Activated CD4-positive, alpha-beta memory T cell treated with anti-CD3 and anti-CD28 coated beads, Interleukin-2, amount 10 ng/mL, durations not matched to agents 7 days and 5 days (primary cell): Measurements from ENCODE around the gene XPNPEP2. TPM values are rescaled to one million over a fixed set of nuclear protein-coding genes. Genes with fewer than 3 reads are reported as not detected.

ENCODE experiments used
- CTCF ChIA-PET: fragments of 350-600 bp; sonication (Branson Sonifier 250); formaldehyde crosslinking; loops from one replicate; lab custom pipeline; 2021; ENCODE audit warnings: antibody characterized with exemption, inconsistent platforms; lab: Charles Lee
- POLR2A ChIA-PET: fragments of 350-600 bp; sonication (Branson Sonifier 250); formaldehyde crosslinking; loops from one replicate; lab custom pipeline; 2021; ENCODE audit warnings: antibody characterized with exemption; lab: Charles Lee
- DNase-seq: peaks from one replicate; pipeline ENCODE4 v3.0.0-alpha.2; 2020
- H3K27ac Mint-ChIP-seq: one replicate; pipeline ENCODE4 v1.8.0; 2021; ENCODE audit warnings: mild to moderate bottlenecking, mixed read lengths
- H3K27me3 Mint-ChIP-seq: one replicate; pipeline ENCODE4 v1.8.0; 2021; ENCODE audit warnings: mixed read lengths
- H3K36me3 Mint-ChIP-seq: one replicate; pipeline ENCODE4 v1.8.0; 2021; ENCODE audit warnings: low read depth, mixed read lengths
- H3K4me1 Mint-ChIP-seq: one replicate; pipeline ENCODE4 v1.8.0; 2021; ENCODE audit warnings: mixed read lengths
- H3K4me3 Mint-ChIP-seq: one replicate; pipeline ENCODE4 v1.8.0; 2021; ENCODE audit warnings: mild to moderate bottlenecking, mixed read lengths
- H3K9me3 Mint-ChIP-seq: one replicate; pipeline ENCODE4 v1.8.0; 2021; ENCODE audit warnings: mixed read lengths
- total RNA-seq, 2 experiments: library from RNA; stranded (reverse); gene quantifications; one replicate each; pipeline ENCODE4 v1.2.3, GENCODE V29; 2021

The XPNPEP2 gene
- total RNA-seq, 2 experiments from 2014 or later: 1.7 to 2.1 TPM

DNA sequence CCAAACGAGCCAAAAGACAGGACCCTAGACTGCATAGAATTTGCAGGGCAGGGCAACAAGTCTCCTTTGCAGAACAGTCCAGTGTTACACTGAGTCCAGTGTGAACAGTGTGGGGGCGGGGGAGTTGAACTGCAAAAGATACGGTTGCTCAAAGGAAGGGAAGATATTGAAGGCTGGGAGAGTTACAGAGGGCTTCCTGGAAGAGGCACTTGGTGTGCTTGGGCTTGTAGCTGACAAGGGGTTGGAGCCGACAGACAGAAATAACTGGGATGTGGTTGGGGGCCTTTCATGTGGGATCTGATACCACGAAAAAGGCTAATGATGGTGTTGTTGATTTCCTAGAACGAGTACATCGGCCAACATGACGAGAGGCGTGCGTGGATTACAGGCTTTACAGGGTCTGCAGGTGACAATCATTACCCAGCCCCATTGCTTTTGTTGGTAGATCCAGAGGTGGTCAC is 6.1 kb downstream of the XPNPEP2 start:
- peak overlapping the region; percentile 30 for H3K4me3 Mint-ChIP-seq
- H3K4me1 Mint-ChIP-seq: peaks cover 45% of the 10 kb centered on the region
- peak; percentile 57 for DNase-seq
- CTCF ChIA-PET: interaction anchor here (0.8 to 2.0 kb wide), 3 partner anchors 10 to 36 kb away, joined by 3 to 7 read pairs (median 3); no protein-coding TSS in a partner anchor
- no peaks in the 10 kb centered on the region for H3K27me3 Mint-ChIP-seq
- no peaks in the 10 kb centered on the region for H3K9me3 Mint-ChIP-seq
- peak overlapping the region; percentile 65 for H3K27ac Mint-ChIP-seq
- no peaks in the 10 kb centered on the region for H3K36me3 Mint-ChIP-seq
- POLR2A ChIA-PET: interaction anchor here (1.3 to 5.5 kb wide), 7 partner anchors 13 to 64 kb away, joined by 3 to 45 read pairs (median 8); partner anchors contain the start of gene SASH3

DNA sequence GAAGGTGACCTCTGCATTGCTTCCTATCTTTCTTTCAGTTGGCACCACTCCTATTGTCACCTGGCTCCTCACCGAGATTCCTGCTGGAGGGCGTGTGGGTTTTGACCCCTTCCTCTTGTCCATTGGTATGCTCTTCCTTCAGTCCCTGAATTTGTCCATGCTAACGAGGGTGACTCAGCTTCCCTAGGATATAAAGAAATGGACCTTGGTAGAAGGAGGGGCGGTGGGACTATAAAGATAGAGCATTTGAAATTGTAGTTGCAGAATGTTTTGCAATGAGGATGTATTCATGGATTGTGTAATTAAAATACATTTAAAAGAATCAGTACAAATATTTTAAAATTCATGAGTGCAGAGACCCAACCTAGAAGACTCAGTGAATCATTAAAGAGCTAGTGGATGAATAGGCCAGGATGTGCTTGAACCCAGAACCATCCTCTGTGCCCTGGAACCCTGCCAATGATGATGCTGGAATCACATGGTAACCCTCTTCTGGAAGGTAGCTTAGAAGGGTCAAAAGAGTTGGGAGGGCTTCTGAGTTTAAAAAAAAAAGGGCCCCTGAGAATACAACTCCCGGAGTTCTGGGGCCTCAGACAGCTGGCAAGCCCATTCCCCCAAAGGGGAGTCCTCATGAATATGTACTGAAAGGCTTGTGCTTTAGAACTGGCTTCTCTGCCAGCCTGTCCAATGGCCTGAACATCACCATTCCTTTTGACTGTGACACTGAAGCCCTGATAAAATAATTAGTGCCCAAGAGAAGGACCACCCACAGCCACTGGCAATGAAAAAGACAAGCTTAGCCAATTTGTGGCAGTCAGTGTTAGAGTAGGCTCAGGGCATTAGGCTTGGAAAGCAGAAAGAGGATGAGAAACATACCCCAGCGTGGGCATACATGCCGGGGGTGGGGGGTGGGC is 8.0 kb downstream of the XPNPEP2 start:
- no peaks in the 10 kb centered on the region for H3K36me3 Mint-ChIP-seq
- no peak overlapping the region for H3K4me3 Mint-ChIP-seq
- no peak overlapping the region for H3K27ac Mint-ChIP-seq
- H3K4me1 Mint-ChIP-seq: peaks cover 41% of the 10 kb centered on the region
- POLR2A ChIA-PET: interaction anchor here (0.6 to 5.5 kb wide), 3 partner anchors 11 to 43 kb away, joined by 4 to 45 read pairs (median 34); partner anchors contain the start of gene SASH3
- no peak for DNase-seq
- H3K27me3 Mint-ChIP-seq: no peaks in the 10 kb centered on the region
- no peaks in the 10 kb centered on the region for H3K9me3 Mint-ChIP-seq
- CTCF ChIA-PET: interaction anchor here (1.0 to 2.0 kb wide), 5 partner anchors 9 to 109 kb away, joined by 3 to 7 read pairs (median 3); no protein-coding TSS in a partner anchor

DNA sequence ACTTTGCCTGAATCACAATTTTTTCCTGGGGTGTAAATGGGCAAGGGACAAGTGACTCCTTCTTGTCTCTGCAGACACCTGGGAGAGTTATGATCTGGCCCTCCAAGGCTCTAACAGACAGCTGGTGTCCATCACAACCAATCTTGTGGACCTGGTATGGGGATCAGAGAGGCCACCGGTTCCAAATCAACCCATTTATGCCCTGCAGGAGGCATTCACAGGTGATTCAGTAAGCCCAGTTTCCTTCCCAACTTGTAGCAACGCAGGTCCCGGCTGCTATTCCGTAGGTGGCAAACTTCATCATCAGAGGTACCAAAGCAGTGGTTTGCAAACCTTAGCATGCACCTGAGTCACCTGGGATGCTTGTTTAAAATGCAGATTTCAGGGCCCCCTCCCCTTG is 8.8 kb downstream of the XPNPEP2 start:
- H3K9me3 Mint-ChIP-seq: no peaks in the 10 kb centered on the region
- H3K4me1 Mint-ChIP-seq: peaks cover 38% of the 10 kb centered on the region
- no peak for DNase-seq
- H3K4me3 Mint-ChIP-seq: no peak overlapping the region
- H3K27ac Mint-ChIP-seq: no peak overlapping the region
- no peaks in the 10 kb centered on the region for H3K36me3 Mint-ChIP-seq
- ChIA-PET CTCF (interaction anchor here (1.2 to 1.5 kb wide), 2 partner anchors 8 to 12 kb away, joined by 3 to 5 read pairs; no protein-coding TSS in a partner anchor), POLR2A (interaction anchor here (5.5 kb wide), 1 partner anchor 10 kb away, joined by 45 read pairs; no protein-coding TSS in a partner anchor)
- no peaks in the 10 kb centered on the region for H3K27me3 Mint-ChIP-seq

DNA sequence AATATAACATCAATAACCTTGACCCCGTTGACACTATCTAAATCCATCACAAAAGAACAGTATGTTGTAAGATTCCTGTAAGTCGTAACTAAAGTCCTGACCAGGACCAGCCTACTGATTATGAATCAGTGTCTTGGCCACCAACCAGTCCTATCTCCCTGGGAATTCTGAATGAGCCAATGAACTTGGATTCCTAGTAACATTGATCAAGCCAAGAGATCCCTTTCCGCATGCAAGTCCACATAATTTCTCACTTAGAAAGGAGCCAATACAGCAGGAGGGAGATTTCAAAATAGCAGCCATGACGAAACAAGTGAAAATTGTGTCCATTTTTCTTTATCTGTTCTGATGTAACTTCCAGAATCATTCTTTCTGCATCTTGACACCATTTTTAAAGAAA is 9.5 kb downstream of the XPNPEP2 start:
- Mint-ChIP-seq H3K4me3 (no peak overlapping the region), H3K36me3 (no peaks in the 10 kb centered on the region), H3K9me3 (no peaks in the 10 kb centered on the region), H3K27me3 (no peaks in the 10 kb centered on the region), H3K27ac (no peak overlapping the region), H3K4me1 (peaks cover 31% of the 10 kb centered on the region)
- DNase-seq: no peak
- POLR2A ChIA-PET: no interaction called here
- CTCF ChIA-PET: no interaction called here

DNA sequence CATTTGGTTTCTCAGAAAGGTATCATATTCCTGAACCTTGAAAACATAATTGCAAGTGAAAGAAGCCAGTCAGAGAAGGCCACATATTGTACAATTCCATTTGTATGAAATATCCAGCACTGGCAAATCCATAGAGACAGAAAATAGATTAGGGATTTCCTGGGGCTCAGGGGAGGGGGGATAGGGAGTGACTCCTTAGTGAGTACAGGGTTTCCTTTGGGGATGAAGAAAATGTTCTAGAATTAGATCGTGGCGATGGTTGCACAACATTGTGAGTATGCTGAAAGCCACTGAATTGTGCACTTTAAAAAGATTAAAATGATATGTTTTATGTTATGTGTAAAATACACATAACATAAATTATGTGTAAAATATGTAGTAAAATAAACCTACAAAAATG is 10.3 kb downstream of the XPNPEP2 start:
- CTCF ChIA-PET: no interaction called here
- Mint-ChIP-seq H3K27ac (no peak overlapping the region), H3K27me3 (no peaks in the 10 kb centered on the region), H3K9me3 (no peaks in the 10 kb centered on the region), H3K4me1 (peaks cover 29% of the 10 kb centered on the region), H3K4me3 (no peak overlapping the region), H3K36me3 (no peaks in the 10 kb centered on the region)
- DNase-seq: no peak
- POLR2A ChIA-PET: no interaction called here

DNA sequence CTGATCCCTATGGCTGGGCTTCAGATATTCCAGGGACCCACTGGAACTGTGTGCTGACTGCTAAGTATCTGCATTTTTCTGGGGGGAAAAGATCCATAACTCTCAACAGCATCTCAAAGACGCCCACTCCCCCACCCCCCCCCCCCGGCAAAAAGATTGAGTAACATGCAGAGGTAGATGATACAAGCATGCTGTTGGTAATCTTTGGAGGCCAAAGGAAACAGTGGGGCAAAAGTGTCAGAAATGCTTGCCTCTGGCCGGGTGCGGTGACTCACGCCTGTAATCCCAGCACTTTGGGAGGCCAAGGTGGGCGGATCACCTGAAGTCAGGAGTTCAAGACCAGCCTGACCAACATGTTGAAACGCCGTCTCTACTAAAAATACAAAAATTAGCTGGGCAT is 12.2 kb downstream of the XPNPEP2 start:
- Mint-ChIP-seq H3K9me3 (no peaks in the 10 kb centered on the region), H3K4me1 (peaks cover 28% of the 10 kb centered on the region), H3K27ac (no peak overlapping the region), H3K27me3 (no peaks in the 10 kb centered on the region), H3K36me3 (no peaks in the 10 kb centered on the region), H3K4me3 (no peak overlapping the region)
- DNase-seq: no peak
- ChIA-PET POLR2A (interaction anchor here (6.2 kb wide), 1 partner anchor 31 kb away, joined by 82 read pairs; the partner anchor contains the start of gene SASH3), CTCF (no interaction called here)

DNA sequence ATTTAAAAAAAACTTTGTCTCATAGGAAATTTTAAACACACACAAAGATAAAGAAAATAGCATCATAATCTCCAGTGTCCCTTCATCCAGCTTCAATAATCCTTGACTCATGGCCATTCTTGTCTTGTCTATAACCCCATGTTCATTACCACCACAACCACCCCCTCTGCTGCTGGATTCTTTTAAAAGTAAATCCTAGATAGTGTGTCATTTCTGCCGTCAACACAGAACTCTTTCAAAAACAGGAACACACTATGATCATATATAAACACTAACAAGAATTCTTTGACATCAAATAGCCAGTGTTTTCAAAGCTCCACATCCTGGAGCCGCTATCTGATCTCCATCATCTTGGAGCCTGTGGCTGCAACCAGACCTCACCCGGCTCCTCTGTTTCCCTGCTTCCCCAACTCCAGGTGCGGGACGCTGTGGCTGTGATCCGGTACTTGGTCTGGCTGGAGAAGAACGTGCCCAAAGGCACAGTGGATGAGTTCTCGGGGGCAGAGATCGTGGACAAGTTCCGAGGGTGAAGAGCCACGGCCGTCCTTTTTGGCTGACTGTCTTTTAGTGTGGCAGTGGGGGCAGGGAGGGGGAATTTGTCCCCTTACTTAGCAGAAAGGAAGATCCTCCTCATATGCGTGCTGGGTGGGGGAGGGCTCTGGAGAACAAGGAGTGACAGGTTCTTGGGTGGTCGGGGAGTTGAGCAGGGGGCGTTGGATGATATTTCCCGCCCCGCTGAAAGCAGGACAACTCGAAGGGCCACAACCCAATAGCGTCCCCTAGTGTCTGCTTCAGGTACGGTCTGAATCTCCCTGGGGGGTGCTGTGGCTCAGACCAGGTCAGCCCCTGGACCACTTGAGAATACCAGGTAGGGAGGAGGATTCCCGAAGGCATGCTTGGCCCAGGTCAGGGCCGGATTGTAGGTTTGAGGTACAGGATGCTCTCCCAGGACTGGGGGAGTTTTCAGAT is 15.6 kb downstream of the XPNPEP2 start:
- Mint-ChIP-seq H3K9me3 (no peaks in the 10 kb centered on the region), H3K36me3 (no peaks in the 10 kb centered on the region), H3K27ac (peak overlapping the region; percentile 86), H3K4me3 (no peak overlapping the region), H3K27me3 (no peaks in the 10 kb centered on the region), H3K4me1 (peaks cover 55% of the 10 kb centered on the region)
- CTCF ChIA-PET: interaction anchor here (0.6 to 2.6 kb wide), 9 partner anchors 10 to 115 kb away, joined by 3 to 38 read pairs (median 13); partner anchors contain the start of genes SASH3 and XPNPEP2
- POLR2A ChIA-PET: interaction anchor here (1.3 to 6.2 kb wide), 4 partner anchors 18 to 50 kb away, joined by 3 to 82 read pairs (median 8); partner anchors contain the start of gene SASH3
- DNase-seq: no peak

DNA sequence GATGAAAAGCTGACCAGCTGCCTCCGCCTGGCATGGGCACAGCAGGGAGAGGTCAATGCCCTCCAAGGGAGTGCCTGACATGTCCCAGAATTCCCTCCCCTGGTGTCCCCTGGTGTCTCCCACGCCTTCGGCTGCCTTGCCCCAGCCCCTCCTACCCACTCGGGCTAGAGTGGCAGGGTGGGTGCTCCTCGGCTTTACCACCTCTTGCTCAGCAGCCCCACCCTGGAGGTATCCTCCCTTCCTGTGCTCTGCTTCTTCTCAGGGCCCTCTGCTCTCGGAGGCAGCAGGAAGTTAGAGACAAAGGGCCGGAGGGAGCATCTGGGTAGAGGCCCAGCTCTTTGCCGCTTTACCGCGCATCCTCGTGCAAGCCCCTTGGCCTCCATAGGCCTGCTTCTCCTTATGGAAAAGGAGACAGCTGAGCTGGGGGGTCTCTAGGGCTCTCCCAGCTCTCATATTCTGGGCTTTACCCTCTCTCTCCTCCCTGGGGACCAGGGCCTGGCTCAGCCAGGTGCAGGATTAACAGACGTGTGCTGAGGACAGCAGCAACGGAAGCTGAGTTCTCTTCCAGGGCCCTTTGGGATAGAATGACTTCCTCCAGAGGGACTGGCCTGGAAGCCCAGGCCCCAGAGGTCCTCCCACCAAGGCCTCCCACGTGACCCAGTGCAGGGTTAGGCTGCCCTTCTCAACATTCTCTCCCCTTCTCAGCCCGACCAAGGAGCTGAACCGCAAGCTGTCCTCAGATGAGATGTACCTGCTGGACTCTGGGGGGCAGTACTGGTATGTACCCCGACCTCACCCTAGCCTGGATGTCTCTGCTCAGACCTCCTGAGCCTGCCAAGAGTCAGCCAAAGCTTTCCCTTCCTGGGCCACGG is 17.2 kb downstream of the XPNPEP2 start:
- H3K9me3 Mint-ChIP-seq: no peaks in the 10 kb centered on the region
- peak overlapping the region; percentile 72 for H3K4me3 Mint-ChIP-seq
- peak; percentile 44 for DNase-seq
- H3K4me1 Mint-ChIP-seq: peaks cover 71% of the 10 kb centered on the region
- ChIA-PET POLR2A (interaction anchor here (1.1 to 6.2 kb wide), 10 partner anchors 11 to 68 kb away, joined by 3 to 82 read pairs (median 5); partner anchors contain the start of gene SASH3), CTCF (interaction anchor here (0.7 to 2.6 kb wide), 18 partner anchors 9 to 324 kb away, joined by 3 to 38 read pairs (median 5); partner anchors contain the start of genes APLN, SASH3 and XPNPEP2)
- peak overlapping the region; percentile 86 for H3K27ac Mint-ChIP-seq
- no peaks in the 10 kb centered on the region for H3K27me3 Mint-ChIP-seq
- peaks cover 8% of the 10 kb centered on the region for H3K36me3 Mint-ChIP-seq

DNA sequence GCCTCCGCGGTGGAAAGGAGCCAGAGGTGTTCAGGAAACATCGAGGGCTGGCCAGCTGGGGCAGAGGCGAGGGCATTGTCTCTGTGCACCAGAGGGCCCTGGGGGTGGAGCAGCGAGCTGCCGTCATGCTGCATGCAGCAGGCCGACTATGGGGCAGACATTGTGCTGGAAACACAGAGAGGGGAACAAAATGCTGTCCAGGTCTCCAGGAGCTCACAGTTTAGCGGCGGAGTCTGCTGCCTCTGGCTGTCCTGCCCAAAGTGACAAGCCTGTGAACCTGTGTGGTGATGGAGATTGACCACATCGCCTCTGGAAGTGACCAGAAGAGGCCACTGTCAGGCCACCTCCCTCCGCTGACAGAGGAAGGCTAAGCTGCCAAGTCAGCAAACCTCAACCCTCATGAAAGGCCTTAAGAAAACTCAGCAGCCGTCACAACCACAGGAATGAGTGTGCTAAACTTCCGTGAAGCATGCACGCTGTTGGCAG is 20.8 kb downstream of the XPNPEP2 start:
- peaks cover 13% of the 10 kb centered on the region for H3K36me3 Mint-ChIP-seq
- no peaks in the 10 kb centered on the region for H3K27me3 Mint-ChIP-seq
- H3K9me3 Mint-ChIP-seq: no peaks in the 10 kb centered on the region
- peak; percentile 75 for DNase-seq
- ChIA-PET CTCF (interaction anchor here (0.8 to 4.7 kb wide), 12 partner anchors 9 to 301 kb away, joined by 3 to 35 read pairs (median 5); partner anchors contain the start of gene SASH3), POLR2A (interaction anchor here (1.2 to 7.2 kb wide), 5 partner anchors 14 to 37 kb away, joined by 3 to 354 read pairs (median 16); partner anchors contain the start of gene SASH3)
- H3K4me1 Mint-ChIP-seq: peaks cover 68% of the 10 kb centered on the region
- peak overlapping the region; percentile 16 for H3K4me3 Mint-ChIP-seq
- peak overlapping the region; percentile 94 for H3K27ac Mint-ChIP-seq

DNA sequence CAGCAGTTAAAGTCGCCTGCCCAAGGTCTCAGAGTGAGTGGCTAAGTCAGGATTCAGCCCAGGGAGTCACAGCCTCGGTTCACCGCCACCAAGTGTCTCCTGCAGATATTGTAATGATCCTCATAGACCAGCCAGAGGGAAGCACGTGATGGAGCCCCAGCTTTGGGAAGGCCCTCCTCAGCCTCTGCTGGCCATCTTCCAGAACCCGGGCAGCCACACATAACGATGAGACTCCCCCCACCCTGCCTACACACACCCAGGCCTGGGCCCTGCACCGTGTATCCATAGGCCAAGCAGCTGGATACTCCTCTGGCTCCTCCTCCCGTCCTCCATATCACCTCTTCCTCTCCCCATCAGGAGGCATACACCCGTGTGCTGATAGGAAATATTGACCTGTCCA is 21.4 kb downstream of the XPNPEP2 start:
- Mint-ChIP-seq H3K4me3 (peak overlapping the region; percentile 21), H3K36me3 (peaks cover 13% of the 10 kb centered on the region), H3K4me1 (peaks cover 62% of the 10 kb centered on the region), H3K27ac (peak overlapping the region; percentile 94), H3K27me3 (no peaks in the 10 kb centered on the region), H3K9me3 (no peaks in the 10 kb centered on the region)
- DNase-seq: no peak
- ChIA-PET POLR2A (interaction anchor here (1.2 to 7.2 kb wide), 5 partner anchors 15 to 36 kb away, joined by 3 to 354 read pairs (median 16); partner anchors contain the start of gene SASH3), CTCF (interaction anchor here (0.8 to 4.7 kb wide), 10 partner anchors 8 to 301 kb away, joined by 3 to 35 read pairs (median 5); partner anchors contain the start of gene SASH3)

DNA sequence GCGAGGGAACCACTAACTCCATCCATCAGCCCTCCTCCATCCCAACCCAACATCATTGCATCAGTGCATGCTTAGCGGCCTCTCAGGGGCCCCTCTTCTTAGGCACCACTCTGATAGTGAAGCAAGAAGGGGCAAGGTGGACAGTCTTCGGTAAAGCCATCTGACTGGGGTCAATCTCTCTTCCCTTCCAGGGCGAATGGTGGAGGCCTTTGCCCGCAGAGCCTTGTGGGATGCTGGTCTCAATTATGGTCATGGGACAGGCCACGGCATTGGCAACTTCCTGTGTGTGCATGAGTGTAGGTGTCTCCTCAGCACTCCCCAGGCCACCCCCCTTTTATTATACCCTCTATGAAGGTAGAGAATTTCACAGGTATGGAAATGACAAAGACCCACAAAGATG is 22.2 kb downstream of the XPNPEP2 start:
- CTCF ChIA-PET: interaction anchor here (3.9 to 4.7 kb wide), 2 partner anchors 11 to 21 kb away, joined by 31 to 35 read pairs; partner anchors contain the start of gene SASH3
- POLR2A ChIA-PET: interaction anchor here (7.2 kb wide), 1 partner anchor 14 kb away, joined by 354 read pairs; the partner anchor contains the start of gene SASH3
- no peak for DNase-seq
- Mint-ChIP-seq H3K36me3 (peaks cover 15% of the 10 kb centered on the region), H3K4me1 (peaks cover 57% of the 10 kb centered on the region), H3K4me3 (no peak overlapping the region), H3K27me3 (no peaks in the 10 kb centered on the region), H3K27ac (peak overlapping the region; percentile 94), H3K9me3 (no peaks in the 10 kb centered on the region)
